LNCaP clone FGC (cell line): Measurements from ENCODE around the gene CEP44.

ENCODE experiments used
- DNase-seq: peaks from one replicate; pipeline ENCODE4 v3.0.0-alpha.2; 2011; ENCODE audit warnings: low read depth
- H3K4me3 ChIP-seq: 2 replicates; pipeline ENCODE4 v1.5.1; 2011; ENCODE audit warnings: mild to moderate bottlenecking, low read depth, low read length, control low read depth
- CTCF ChIP-seq: IDR thresholded peaks from 2 replicates; pipeline ENCODE4 v1.5.1; 2012; ENCODE audit warnings: mild to moderate bottlenecking; ENCODE audit not compliant: control insufficient read depth, insufficient read depth; ENCODE audit errors: extremely low read depth

CEP44 gene

GRCh38 chr4:174307694-174308093 is 24.0 kb downstream of the CEP44 start:
- no peak overlapping the region for H3K4me3 ChIP-seq
- TF ChIP-seq CTCF, result no peak
- no peak for DNase-seq

- no peak for TF ChIP-seq CTCF
- no peak for DNase-seq
These were observed 29.3 kb downstream of the CEP44 start for GRCh38 chr4:174312993-174313392.

GRCh38 chr4:174314274-174314673 is 30.6 kb downstream of the CEP44 start:
- no peak for DNase-seq
- H3K4me3 ChIP-seq, result no peak overlapping the region
- no peak for TF ChIP-seq CTCF

More at GRCh38 chr4:174312993-174313392, 29.3 kb downstream of the CEP44 start:
- H3K4me3 ChIP-seq, result no peak overlapping the region

- no peak for DNase-seq
- H3K4me3 ChIP-seq, result no peak overlapping the region
- no peak for TF ChIP-seq CTCF
These were observed 31.1 kb downstream of the CEP44 start for GRCh38 chr4:174314770-174315169.

GRCh38 chr4:174316546-174316945 is 32.8 kb downstream of the CEP44 start:
- no peak overlapping the region for H3K4me3 ChIP-seq
- no peak for DNase-seq
- TF ChIP-seq CTCF, result no peak

- no peak for DNase-seq
- H3K4me3 ChIP-seq, result no peak overlapping the region
- no peak for TF ChIP-seq CTCF
These were observed 33.2 kb downstream of the CEP44 start for GRCh38 chr4:174316954-174317353.

- DNase-seq, result peak; percentile 40
- H3K4me3 ChIP-seq, result no peak overlapping the region
- TF ChIP-seq CTCF, result no peak
These were observed 33.8 kb downstream of the CEP44 start for GRCh38 chr4:174317531-174317930.
